NCI-H2196 treated with DMSO at 0.1 percent for 48 hours (cell line): ENCODE measurements around the gene VPS26C.

Source experiments
- DNase-seq: peaks from one replicate; lab custom pipeline; 2025; ENCODE audit not compliant: unreplicated experiment; lab: John Stamatoyannopoulos, UW

Gene VPS26C

GRCh38 chr21:37206496-37206895, 60.6 kb downstream of the VPS26C start:
- DNase-seq, result no peak

GRCh38 chr21:37204580-37204979, 62.6 kb downstream of the VPS26C start:
- DNase-seq, result no peak

GRCh38 chr21:37202221-37203110, 64.7 kb downstream of the VPS26C start:
- no peak for DNase-seq

DNA sequence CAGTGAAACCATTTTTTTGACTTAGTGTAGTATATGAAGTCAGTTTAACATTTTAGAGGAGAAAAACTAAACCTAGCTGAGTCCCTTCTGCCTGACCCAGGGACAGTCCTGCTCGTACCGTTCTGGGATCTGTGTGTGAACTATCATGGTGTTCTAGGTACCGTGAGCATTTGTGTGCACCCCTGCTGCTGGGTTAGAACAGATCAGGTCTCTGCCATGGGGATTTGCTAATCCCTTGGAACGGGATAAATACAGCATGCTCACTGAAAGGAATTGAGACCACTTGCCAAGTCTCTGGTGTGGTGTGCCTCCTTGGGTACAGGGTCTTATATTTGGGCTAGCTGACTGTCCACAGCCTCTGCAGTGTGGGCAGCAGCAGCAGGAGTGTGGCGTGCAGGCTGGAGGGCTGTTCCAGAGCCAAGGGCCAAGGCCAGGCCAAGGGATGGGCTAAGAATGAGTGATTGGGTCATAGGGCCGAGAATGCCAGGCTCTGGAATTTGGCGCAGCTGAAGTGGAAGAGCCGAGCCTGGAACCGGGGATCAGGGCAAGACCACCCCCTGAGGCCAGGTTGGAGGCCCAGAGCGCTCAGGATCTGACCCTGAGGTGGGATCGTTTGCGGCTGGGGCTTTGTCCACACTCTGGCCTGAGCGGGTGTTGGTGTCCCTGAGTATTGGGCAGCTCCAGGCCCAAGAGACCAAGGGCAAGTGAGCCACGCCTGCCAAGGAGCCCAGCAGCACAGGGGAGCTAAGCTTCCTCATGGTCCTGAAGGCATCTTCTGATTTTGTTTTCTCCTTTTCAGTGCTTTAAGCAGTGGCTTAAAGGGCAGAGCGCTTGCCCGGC, 66.3 kb downstream of the VPS26C start:
- DNase-seq, result no peak

- DNase-seq, result no peak
Measured at GRCh38 chr21:37199057-37199924, 67.8 kb downstream of the VPS26C start.

DNA sequence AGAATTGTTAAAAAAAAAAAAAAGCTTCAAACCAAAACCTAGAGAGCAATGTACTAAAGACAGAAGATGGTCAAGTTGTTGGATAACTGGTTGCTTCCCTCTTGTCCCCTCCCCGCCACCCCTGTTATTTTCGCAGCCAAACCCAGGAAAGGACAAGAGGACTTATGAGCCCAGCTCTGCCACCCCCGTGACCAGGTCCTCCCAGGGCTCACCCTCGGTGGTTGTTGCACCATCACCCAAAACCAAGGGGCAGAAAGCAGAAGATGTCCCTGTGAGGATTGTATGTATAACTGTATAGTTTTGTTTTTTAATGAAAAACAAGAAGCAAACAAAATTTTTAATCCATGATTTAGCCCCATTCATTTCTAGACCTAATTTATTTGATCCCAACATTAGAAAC, 69.4 kb downstream of the VPS26C start:
- DNase-seq, result no peak

- DNase-seq, result no peak
Measured at GRCh38 chr21:37196847-37197246, 70.3 kb downstream of the VPS26C start.

DNA sequence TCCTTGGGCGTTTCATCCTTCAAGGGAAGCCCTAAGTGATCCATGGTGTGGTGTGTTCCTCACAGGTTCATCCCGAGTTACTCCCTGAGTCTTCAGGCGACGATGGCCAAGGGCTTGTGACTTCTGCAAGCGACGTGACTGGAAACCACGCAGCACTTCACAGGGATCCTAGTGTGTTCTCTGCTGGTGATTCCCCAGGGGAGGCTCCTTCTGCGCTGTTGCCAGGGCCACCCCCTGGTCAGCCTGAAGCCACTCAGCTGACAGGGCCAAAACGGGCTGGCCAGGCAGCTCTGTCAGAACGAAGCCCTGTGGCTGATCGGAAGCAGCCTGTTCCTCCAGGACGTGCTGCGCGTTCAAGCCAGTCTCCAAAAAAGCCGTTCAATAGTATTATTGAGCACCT, 71.5 kb downstream of the VPS26C start:
- no peak for DNase-seq

- DNase-seq, result no peak
Measured at GRCh38 chr21:37195059-37195458, 72.1 kb downstream of the VPS26C start.

DNA sequence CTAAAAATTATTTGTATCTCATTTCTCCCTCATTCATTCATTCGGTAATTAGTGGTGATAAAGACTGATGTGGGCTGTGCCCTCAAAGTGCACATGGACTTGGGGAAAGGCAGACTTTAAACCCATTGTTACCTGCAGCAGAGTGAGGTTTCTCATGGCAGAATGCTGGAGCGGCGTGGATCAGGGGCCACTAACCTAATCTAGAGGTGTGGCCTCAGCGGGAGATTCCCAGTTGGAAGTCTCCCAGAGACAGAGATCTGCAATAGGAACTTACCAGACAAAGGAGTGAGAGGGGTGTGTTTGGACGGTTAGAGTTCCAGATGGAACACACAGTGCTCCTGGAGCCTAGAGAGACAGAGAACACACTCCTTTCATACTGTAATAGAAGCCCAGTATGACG, 73.5 kb downstream of the VPS26C start:
- DNase-seq, result no peak

GRCh38 chr21:37193006-37193405, 74.1 kb downstream of the VPS26C start:
- DNase-seq, result no peak

DNA sequence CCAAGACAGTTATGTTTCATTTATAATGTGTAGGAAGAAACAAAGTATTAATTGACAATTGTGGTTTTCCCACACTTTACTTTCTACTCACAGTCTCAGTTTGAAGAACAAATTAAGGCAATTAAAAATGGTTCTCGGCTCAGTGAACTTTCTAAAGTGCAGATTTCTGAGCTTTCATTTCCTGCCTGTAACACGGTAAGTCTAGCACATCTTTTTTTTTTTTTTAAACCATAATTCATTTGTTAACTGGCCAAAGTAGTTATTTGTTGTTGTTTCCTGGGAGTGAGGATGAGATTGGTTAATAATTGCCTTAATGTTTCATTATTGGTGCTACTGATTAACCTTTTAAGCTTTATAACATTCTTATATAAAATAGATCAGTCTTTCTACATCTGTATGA, 75.1 kb downstream of the VPS26C start:
- DNase-seq, result no peak

GRCh38 chr21:37188825-37189224, 78.3 kb downstream of the VPS26C start:
- no peak for DNase-seq

- DNase-seq, result no peak
Measured at GRCh38 chr21:37186983-37187382, 80.2 kb downstream of the VPS26C start.

- no peak for DNase-seq
Measured at GRCh38 chr21:37184784-37185593, 82.1 kb downstream of the VPS26C start.

DNA sequence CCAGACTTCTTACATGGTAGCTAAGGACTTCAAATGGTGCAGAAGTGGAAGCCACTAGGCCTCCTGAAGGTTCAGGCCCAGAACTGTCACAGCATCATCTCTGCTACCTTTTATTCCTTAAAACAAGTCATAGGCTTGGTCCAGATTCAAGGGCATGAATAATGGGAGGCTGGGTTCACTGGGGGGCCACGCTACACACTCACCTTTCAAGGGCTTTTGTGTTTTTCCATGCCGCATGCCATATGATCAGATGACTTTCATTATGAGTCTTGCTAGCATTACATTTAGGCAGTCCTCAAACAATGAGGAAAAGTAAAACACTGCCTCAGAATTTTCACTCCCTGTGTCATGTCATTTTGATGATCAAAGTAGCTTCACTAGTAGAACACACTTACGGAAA, 83.4 kb downstream of the VPS26C start:
- no peak for DNase-seq

DNA sequence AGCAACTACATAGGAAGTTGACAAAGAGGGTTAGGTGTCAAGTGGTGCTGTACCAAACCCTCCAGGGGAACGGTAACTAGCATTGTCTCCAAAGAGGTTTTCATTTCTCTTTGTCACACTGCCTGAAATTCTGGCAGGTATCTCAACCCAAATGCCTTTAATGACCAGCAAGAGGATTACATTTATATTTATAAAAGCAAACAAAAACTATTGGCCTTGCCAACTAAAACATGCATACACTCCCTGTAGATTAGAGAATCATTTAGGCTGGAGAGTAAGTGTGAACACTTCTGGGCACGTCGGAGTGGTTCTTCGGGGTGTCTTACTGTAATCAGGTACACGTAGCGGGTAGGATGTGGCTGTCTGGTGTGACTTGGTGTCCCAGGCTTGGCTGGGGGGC, 84.9 kb downstream of the VPS26C start:
- no peak for DNase-seq

- DNase-seq, result no peak
Measured at GRCh38 chr21:37181059-37181458, 86.1 kb downstream of the VPS26C start.

DNA sequence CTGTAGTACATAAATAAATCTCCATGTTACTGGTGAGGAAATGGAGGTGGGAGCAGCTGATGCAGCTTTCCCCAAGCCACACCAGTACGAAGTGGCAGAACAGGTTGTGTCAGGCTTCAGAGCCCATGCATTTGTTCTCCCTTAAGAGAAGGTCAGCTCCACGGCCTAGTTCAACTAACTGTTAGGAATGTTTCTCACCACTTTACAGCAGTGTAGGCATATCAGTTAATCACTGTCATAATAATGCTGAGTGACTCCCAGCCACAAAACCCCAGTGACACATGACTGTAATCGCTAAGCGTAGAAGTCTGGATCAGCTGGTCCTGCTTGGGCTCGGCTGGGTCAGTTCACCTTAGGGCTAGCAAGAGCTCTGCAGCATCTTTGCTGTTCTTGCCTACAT, 90.4 kb downstream of the VPS26C start:
- no peak for DNase-seq
